HG03342 (cell line): ENCODE data around the gene GALT.

Source experiments
- ATAC-seq: cut with Tn5 transposase; IDR thresholded peaks from one replicate; pipeline ENCODE4 v1.9.1; 2021; ENCODE audit warnings: mild to moderate bottlenecking, moderate library complexity; ENCODE audit not compliant: unreplicated experiment

GALT gene

GRCh38 chr9:34675048-34675714 lies 28.7 kb downstream of the GALT start:
- ATAC-seq: no peak

- no peak for ATAC-seq
These were observed 29.4 kb downstream of the GALT start for GRCh38 chr9:34675869-34676268.

DNA sequence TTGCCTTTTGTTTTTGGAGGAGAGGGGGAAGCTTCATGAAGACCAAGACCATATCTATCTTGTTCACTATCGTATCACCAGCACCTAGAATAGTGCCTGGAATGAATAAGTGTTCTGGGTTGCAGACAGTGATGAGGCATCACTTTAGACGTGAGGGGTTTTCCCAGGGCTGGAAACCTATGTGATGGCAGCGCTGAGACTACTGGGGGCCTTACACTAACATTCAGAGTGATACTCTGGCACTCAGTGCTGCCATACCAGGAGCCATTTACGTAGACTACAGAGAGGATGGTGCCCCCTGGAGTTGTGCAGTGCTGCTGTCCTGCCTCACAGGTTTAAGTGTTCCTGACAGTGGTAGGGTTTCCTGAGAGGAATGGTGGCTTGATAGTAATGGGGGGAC lies 37.7 kb downstream of the GALT start:
- ATAC-seq: no peak

- ATAC-seq: no peak
These were observed 38.3 kb downstream of the GALT start for GRCh38 chr9:34684816-34685215.

DNA sequence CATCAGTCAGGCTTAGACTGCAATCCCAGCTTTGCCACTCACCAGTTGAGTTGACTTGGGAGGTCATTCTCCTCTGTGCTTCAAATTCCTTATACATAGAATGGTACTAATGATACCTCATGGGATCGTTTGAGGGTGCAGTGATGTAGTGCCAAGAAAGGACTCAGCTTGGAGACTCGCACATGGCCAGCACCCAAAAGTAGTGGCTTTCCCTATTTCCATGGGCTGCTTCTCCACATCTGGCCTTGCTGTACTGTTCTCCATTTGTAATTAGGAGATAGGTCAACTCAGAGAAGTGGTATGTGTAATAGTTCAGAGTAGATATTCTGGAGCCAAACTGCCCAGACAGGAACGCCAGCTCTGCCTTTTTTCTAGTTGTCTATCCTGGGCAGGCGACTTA lies 39.1 kb downstream of the GALT start:
- no peak for ATAC-seq

- no peak for ATAC-seq
These were observed 39.8 kb downstream of the GALT start for GRCh38 chr9:34686231-34686630.

DNA sequence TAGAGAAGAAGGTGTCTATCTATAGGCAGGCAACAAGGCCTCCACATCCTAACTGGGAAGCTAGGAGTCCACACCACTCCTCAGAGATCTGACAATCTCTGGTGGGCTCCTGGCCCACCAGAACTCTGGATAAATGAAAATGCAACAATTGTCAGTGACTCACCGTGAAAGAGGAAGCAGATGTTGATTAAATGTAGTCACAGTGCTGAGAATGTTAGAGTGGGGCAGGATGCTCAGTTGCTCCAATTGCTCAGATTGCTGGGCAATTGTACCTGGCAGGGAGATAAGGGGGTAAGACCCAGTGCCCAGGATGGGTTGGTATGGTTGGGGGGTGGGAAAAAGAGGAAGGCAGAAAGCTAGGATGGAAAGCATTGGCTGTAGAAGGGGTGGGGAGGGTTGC lies 40.3 kb downstream of the GALT start:
- ATAC-seq: no peak

GRCh38 chr9:34687276-34688030 lies 41.0 kb downstream of the GALT start:
- no peak for ATAC-seq

DNA sequence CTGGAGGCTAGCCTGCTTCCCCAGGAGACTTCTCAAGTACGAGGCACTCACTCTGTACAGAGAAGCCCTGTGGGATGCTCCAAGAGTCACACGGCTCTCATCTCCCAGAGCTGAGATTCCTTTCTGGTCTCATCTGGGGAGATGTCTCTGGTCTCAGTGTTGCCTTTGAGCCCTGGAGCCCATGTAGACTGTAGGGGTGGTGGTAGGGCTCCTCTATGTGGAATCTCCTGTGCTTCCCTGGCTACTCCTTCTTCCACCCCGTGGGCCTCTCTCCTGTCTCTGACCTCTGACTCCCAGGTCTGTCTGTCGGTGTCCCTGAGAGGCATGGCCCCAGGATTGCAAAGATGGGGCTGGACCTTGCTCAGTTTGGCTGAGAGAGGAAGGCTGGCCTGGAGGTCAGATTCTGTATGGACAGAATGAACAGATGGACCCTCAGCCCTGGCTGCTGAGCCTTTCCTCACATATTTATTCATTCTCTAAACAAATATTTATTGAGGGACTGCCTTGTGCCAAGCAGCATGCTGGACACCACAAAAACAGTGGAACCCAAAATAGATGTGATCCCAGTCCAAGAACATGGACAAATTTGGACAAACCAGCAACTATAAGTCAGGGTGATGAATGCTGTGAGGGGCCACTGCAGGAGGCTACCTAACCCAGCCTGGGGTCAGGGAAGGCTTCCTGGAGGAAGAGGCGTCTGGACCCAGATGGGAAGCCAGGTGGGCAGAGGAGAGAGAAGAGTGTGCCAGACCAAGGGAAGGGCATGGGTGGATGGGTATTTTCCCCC lies 42.0 kb downstream of the GALT start:
- ATAC-seq: no peak

DNA sequence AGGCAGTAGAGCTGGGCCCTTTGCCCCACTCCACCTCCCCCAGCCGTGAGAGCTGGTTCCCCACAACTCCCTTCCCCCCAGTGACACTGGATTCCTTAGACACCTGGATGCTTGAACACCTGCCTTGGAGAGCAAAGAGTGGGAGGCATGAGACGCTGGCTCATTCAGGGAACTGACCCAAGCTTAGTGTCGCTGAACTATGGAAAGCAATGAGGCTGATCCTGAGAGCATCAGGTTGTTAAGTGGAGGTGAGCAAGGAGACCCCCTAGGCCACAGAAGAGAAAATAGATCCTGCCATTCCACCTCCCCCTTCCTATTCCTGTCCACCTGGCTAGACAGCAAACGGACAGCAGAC lies 42.6 kb downstream of the GALT start:
- ATAC-seq: no peak

- ATAC-seq: no peak
These were observed 43.0 kb downstream of the GALT start for GRCh38 chr9:34689512-34689911.

GRCh38 chr9:34690983-34691935 lies 44.8 kb downstream of the GALT start, which contains the start of gene CCL19:
Gene CCL19 (minus strand): TSS chr9:34691276. CDS start chr9:34691139, 137 bp downstream.
- no peak for ATAC-seq

GRCh38 chr9:34691936-34692315 lies 45.5 kb downstream of the GALT start:
- no peak for ATAC-seq

GRCh38 chr9:34693560-34693959 lies 47.1 kb downstream of the GALT start:
- ATAC-seq: no peak

DNA sequence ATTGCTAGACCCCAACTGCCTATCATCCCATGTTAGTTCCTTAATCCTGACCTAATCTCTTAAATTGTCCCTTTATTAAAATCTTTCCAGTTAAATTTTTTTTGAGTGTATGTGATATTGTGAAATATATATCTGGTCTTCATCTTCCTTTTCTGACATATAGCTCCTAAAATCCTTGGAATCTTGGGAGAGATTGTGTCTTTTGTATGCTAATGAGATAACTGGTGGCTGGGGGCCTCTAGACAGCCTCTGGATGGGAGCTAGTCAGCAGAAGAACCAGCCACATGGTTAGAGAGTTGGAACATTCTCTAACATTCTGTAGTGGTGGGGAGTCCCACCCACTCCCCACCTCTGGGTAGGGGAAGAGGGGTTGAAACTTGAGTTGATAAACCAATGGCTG lies 48.3 kb downstream of the GALT start:
- no peak for ATAC-seq
